ENCODE measurements around the gene KIAA1328.
"Not testable (repeated sequence)": the region's sequence is repeated elsewhere in the genome, so short reads cannot be mapped to it uniquely, and the experiment has no call there.

The KIAA1328 gene

DNA sequence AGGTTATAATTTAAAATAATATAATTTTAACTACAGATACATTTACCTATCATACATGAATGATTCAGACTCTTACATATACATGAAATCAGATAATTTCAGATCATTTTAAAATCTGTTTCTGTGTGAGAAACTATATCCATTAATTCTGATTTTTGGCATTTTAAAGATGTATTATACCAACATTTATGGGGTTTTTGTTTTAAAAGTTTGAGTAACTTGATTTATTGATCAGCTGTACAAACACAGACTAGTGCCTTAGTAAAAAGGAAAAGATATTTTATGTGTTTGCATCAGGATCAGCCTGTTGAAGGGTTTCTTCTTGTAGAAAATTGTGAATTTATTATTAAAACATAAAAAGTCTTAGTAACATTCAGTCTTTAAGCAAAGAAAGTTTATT lies 59.9 kb downstream of the KIAA1328 start:
- DNase-seq, result no peak

- DNase-seq, result no peak
These were observed 60.4 kb downstream of the KIAA1328 start for GRCh38 chr18:36889321-36889720.

- DNase-seq, result no peak
These were observed 60.8 kb downstream of the KIAA1328 start for GRCh38 chr18:36889742-36890141.

DNA sequence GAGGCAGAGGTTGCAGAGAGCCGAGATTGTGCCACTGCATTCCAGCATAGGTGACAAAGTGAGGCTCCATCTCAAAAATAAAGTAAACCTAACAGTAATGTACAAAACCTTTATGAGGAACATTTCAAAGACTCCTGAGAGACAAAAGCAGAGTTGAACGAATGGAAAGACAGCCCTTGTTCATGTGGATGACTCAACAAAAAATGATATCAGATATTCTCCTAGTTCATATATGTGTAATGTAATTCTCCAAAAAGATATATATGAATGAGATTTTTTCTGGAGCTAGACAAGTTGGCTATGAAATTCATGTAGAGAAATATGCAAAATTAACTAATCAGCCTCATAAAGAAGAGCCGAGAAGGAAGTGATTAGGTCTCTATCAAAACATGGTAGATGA lies 61.7 kb downstream of the KIAA1328 start:
- no peak for DNase-seq

GRCh38 chr18:36893227-36893626 lies 64.3 kb downstream of the KIAA1328 start:
- DNase-seq, result no peak

DNA sequence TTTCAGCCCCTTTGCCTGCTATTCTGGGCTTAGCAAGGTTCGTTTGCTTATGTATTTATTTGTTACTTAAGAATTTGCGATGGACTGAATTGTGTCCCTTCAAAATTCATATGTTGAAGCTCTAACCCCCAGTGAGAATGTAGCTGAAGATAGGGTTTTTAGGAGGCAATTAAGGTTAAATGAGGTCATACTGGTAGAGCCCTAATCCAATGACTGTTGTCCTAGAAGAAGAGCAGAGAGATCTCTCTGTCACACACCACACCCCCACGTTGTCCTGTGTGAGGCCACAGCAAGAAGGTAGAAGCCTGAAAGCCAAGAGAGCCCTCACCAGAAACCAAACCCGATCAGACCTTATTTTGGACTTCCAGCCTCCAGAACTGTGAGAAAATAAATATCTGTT lies 66.7 kb downstream of the KIAA1328 start:
- DNase-seq, result no peak

GRCh38 chr18:36897253-36897652 lies 68.3 kb downstream of the KIAA1328 start:
- DNase-seq, result no peak

DNA sequence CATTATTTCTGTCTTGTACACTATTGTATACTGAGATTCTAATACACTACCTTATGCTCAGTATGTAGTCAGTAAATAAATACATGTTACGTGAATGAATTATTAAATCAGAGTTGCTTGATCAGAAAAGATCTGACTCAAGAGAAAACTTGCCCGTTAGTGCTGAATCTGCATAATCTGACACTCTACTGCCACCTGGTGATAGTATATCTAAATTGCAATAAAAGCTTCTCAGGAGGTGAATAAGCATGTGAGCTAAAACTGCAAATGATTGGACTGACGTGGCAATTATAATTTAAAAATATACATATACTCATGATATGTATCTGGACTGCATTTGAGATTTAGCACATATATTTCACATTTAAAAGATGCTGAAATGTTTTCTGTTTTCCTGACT lies 70.4 kb downstream of the KIAA1328 start:
- no peak for DNase-seq

- DNase-seq, result no peak
These were observed 71.5 kb downstream of the KIAA1328 start for GRCh38 chr18:36900466-36900865.

- no peak for DNase-seq
These were observed 72.4 kb downstream of the KIAA1328 start for GRCh38 chr18:36901277-36901701.

GRCh38 chr18:36903215-36903928 lies 74.4 kb downstream of the KIAA1328 start:
- DNase-seq, result no peak

GRCh38 chr18:36905571-36905970 lies 76.6 kb downstream of the KIAA1328 start:
- no peak for DNase-seq

- not testable (repeated sequence) for DNase-seq
These were observed 80.4 kb downstream of the KIAA1328 start for GRCh38 chr18:36909282-36909681.

- no peak for DNase-seq
These were observed 84.0 kb downstream of the KIAA1328 start for GRCh38 chr18:36912887-36913286.

- DNase-seq, result no peak
These were observed 89.0 kb downstream of the KIAA1328 start for GRCh38 chr18:36917907-36918306.

DNA sequence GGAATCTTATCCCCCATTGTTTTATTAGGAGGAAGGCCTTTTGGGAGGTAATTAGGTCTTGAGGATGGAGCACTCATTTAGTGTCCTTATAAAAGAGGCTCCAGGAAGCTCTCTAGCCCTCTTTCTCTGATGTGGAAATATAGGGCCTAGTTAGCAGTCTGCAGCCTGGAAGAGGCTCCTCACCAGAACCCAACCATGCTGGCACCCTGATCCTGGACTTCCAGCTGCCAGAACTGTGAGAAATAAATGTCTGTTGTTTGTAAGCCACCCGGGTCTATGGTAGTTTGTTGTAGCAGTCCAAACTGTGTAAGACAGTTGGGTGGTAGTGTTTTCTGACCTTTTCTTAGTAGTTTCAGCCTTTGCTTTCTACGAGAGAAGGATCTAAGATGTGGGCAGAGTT lies 100.7 kb downstream of the KIAA1328 start:
- DNase-seq, result no peak

- peak; percentile 51 for DNase-seq
These were observed 102.2 kb downstream of the KIAA1328 start for GRCh38 chr18:36931106-36931505.

- DNase-seq, result no peak
These were observed 104.6 kb downstream of the KIAA1328 start for GRCh38 chr18:36933552-36933951.

DNA sequence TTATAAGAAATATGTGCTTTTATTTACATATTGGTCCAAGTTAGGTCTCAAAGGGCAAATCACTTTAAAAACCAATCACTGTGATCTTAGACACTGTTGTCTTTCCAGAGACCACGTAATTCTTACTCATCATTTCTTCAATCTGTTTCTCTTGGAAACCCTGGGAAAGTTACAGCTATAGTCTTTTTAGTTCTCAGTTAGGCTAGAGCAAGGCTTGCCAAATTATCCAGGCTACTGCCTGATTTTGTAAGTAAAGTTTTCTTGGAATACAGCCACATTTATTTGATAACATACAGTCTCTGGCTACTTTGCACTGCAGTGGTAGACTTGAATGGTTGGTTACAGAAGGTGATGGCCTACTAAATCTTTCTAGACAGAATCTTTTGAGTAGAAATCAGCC lies 106.0 kb downstream of the KIAA1328 start:
- no peak for DNase-seq

DNA sequence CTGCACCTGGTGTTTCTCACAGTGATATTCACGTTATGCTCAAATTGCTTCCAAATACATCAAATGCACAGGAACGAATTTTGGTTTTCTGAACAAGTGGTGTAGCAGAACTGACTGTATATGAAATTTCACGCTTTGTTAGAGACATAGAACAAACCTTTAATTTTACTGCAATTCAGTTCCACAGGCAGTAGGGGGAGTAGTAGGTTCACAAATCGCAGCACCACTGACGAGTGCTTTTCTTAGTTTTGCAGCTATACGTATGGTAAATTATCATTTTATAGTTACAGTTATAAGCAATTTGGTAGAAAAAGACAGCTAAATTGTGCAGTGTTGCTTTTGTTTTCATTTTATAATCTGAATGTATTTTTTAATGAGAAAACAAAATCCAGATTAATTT lies 113.3 kb downstream of the KIAA1328 start:
- DNase-seq, result no peak

DNA sequence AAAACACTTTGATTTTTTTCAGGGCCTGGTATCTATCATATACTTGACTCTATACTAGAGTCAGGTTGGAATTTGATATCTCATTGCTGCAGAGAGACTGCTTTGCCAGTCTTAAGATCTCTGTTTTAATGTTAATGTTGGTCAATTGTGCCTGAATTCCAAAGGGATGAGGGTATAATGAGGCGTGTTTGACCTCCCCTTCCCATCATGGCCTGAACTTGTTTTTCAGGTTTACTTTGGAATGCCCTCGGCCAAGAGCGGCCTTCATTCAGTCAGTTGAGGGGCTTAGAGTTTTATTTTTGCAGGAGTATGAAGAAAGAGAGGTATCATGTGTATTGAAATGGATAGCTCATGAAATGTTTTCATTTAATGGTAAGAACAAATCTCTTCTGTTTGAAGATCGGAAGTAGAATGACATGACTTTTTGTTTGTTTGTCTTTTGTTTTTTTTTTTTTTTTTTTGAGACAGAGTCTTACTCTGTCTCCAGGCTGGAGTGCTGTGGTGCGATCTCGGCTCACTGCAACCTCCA lies 119.0 kb downstream of the KIAA1328 start:
- no peak for DNase-seq

DNA sequence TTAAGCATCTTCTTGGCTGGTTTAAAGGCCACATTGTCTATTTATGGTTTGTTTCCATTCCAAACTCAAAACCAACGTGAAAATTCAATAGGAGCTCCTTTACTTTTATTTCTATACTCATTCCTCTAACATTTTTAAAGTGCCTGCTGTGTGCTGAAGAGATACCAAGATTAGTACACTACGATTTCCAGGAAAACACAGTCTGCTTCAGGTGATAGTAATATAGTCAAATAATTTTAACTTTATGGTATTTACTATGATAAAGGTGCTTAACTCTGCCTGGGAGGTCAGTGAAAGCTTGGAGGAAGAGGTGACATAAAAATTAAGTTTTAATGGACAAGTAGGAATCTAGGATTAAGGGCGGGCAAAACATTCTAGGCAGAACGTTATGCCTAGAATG lies 121.4 kb downstream of the KIAA1328 start:
- DNase-seq, result no peak

DNA sequence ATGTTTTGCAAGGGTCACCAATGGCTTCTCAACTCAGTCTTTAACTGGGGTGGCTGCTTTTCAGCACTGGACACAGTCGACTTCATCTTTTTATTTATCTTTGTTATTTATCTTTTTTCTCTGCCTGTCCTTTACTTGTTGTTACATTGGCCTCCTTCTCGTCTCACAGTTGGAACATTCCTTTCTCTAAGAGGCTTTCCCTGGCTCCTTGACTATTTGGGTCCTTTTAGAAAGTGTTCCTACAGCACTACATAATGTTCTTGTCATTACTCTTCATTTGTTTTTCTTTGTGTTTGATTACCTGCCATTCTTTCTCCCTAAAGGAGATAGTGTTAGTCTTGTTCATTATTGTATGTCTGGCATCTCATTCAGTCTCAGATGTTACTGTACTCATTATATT lies 122.0 kb downstream of the KIAA1328 start:
- DNase-seq, result no peak

GRCh38 chr18:36953047-36953446 lies 124.1 kb downstream of the KIAA1328 start:
- no peak for DNase-seq

GRCh38 chr18:36960038-36960437 lies 131.1 kb downstream of the KIAA1328 start:
- no peak for DNase-seq

All from eye (tissue), 1 donor.